BJ (cell line): ENCODE data around the gene LST1. TPM values are rescaled to one million over a fixed set of nuclear protein-coding genes. Genes with fewer than 3 reads are reported as not detected.
"Not testable (repeated sequence)": the region's sequence is repeated elsewhere in the genome, so short reads cannot be mapped to it uniquely, and the experiment has no call there.

Experiments
- CTCF ChIA-PET: fragments of 350-600 bp; formaldehyde crosslinking; extraction: SDS; loops from one replicate; lab custom pipeline; 2021; ENCODE audit warnings: antibody characterized with exemption, inconsistent platforms; lab: Yijun Ruan, JAX
- POLR2A ChIA-PET: fragments of 300-600 bp; sonication (Branson Sonifier 250); formaldehyde crosslinking; extraction: SDS; loops from one replicate; lab custom pipeline; 2021; ENCODE audit warnings: antibody characterized with exemption; lab: Charles Lee
- DNase-seq: peaks from one replicate; pipeline ENCODE4 v3.0.0-alpha.2; 2011; ENCODE audit warnings: low read depth
- H3K27me3 ChIP-seq: 2 replicates; pipeline ENCODE4 v1.6.0; 2011; ENCODE audit warnings: low read length; ENCODE audit not compliant: control insufficient read depth, insufficient read depth
- H3K36me3 ChIP-seq: 2 replicates; pipeline ENCODE4 v1.5.1; 2011; ENCODE audit warnings: low read length; ENCODE audit not compliant: control insufficient read depth, insufficient read depth
- H3K4me3 ChIP-seq: 2 replicates; pipeline ENCODE4 v1.5.1; 2011; ENCODE audit warnings: low read depth, mild to moderate bottlenecking, control low read depth, low read length
- polyA plus RNA-seq: library from polyadenylated mRNA; depleted of rRNA; stranded (reverse); fragments of >200 nt; gene quantifications from 2 replicates; pipeline ENCODE4 v1.2.3, GENCODE V29; 2011
- TF ChIP-seq, protein P1 (sequence below): IDR thresholded peaks from 2 replicates; pipeline ENCODE4 v1.5.1; 2011; ENCODE audit warnings: low read depth, mild to moderate bottlenecking, control low read depth, inconsistent platforms, low read length, moderate library complexity; ENCODE audit not compliant: insufficient read depth

Gene LST1
- polyA plus RNA-seq, 1 experiment = 0.42 TPM

DNA sequence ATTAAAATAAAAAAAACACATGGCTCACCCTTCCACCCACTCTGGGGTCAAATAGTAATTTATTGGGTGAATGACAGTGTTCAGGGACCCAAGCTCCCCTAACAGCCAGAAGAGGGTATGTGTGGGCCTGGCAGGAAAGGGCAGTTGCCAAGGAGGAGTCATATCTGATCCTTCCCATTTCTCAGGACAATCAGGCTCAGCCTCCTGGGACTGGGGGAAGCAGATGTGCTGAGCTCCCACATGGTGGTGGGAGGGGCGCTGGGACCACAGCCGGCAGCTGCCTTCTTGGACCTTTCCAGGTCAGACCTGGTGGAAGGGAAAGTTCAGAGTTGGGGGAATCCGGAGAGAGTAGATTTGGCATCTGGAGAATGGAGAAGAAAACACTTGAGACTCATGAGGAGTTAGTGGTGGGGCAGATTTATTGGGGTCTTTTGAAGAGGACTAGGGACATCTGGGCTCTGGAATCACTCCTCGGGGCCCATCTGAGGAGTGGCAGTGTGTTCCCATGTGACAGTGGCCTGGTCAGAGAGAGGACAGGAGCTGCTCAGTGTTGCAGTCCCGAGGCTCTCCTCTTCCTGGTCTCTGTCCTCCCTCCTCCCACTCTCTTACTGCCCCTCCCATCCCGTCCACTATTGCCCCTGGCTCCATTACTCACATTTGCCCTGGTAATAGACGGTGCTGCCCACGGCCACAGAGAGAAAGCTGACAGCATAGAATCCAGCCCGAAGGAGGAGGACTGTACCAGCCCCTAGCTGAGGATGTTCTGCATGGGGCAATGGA lies 3.0 kb downstream of the LST1 start:
- TF ChIP-seq, protein P1, sequence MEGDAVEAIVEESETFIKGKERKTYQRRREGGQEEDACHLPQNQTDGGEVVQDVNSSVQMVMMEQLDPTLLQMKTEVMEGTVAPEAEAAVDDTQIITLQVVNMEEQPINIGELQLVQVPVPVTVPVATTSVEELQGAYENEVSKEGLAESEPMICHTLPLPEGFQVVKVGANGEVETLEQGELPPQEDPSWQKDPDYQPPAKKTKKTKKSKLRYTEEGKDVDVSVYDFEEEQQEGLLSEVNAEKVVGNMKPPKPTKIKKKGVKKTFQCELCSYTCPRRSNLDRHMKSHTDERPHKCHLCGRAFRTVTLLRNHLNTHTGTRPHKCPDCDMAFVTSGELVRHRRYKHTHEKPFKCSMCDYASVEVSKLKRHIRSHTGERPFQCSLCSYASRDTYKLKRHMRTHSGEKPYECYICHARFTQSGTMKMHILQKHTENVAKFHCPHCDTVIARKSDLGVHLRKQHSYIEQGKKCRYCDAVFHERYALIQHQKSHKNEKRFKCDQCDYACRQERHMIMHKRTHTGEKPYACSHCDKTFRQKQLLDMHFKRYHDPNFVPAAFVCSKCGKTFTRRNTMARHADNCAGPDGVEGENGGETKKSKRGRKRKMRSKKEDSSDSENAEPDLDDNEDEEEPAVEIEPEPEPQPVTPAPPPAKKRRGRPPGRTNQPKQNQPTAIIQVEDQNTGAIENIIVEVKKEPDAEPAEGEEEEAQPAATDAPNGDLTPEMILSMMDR = no peak
- DNase-seq = no peak
- ChIA-PET POLR2A (interaction anchor here (0.7 kb wide), 1 partner anchor 25 kb away, joined by 3 read pairs; no protein-coding TSS in a partner anchor), CTCF (interaction anchor here (1.1 to 15.5 kb wide), 4 partner anchors 8 to 41 kb away, joined by 3 to 182 read pairs (median 84); partner anchors contain the start of genes ATP6V1G2, NCR3 and NFKBIL1)
- no peak overlapping the region for H3K4me3 ChIP-seq
- no peaks in the 10 kb centered on the region for H3K27me3 ChIP-seq
- H3K36me3 ChIP-seq = no peaks in the 10 kb centered on the region

DNA sequence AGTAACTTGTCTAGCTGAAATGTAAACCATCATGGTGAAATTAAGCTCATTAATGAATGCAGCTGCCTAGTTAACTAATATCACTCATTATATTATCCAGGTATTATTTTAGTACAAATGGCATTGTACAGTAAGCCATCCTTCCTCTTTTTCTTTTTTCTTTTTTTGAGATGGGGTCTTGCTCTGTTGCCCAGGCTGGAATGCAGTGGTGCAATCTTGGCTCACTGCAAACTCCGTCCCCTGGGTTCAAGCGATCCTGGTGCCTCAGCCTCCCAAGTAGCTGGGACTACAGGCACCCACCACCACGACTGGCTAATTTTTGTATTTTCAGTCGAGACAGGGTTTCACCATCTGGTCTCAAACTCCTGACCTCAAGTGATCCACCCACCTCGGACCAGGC lies 4.6 kb downstream of the LST1 start:
- CTCF ChIA-PET = interaction anchor here (0.8 to 15.5 kb wide), 3 partner anchors 8 to 43 kb away, joined by 4 to 156 read pairs (median 12); partner anchors contain the start of genes ATP6V1G2 and NFKBIL1
- POLR2A ChIA-PET, H3K27me3 ChIP-seq, DNase-seq, H3K36me3 ChIP-seq, H3K4me3 ChIP-seq: not testable (repeated sequence)

GRCh38 chr6:31592396-31592771 lies 6.3 kb downstream of the LST1 start:
- ChIA-PET POLR2A (no interaction called here), CTCF (interaction anchor here (1.3 to 11.7 kb wide), 3 partner anchors 8 to 98 kb away, joined by 5 to 433 read pairs (median 182); partner anchors contain the start of genes ATP6V1G2, DDX39B, LST1 and LTB)
- no peaks in the 10 kb centered on the region for H3K36me3 ChIP-seq
- no peak overlapping the region for H3K4me3 ChIP-seq
- DNase-seq = no peak
- H3K27me3 ChIP-seq = no peaks in the 10 kb centered on the region
- TF ChIP-seq, protein P1 = no peak

DNA sequence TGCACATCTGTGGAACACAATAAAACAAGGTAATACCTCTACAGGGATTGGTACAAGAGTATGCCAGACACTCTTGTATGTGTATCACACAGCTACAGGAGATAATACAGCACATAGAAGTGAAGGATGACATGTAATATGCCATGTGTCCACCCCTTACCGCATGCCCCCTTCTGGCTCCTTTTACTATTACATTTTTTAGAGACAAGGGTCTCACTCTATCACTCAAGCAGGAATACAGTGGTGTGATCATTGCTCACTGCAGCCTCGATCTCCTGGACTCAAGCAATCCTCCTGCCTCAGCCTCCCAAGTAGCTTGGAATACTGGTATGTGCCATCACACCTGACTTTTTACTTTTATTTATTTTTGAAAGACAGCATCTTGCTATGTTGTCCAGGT lies 10.9 kb downstream of the LST1 start:
- Histone ChIP-seq H3K36me3 (no peaks in the 10 kb centered on the region), H3K4me3 (no peak overlapping the region), H3K27me3 (no peaks in the 10 kb centered on the region)
- no peak for DNase-seq
- TF ChIP-seq, protein P1 = peak; percentile 37
- ChIA-PET CTCF (interaction anchor here (1.0 to 11.7 kb wide), 10 partner anchors 13 to 103 kb away, joined by 4 to 433 read pairs (median 32); partner anchors contain the start of genes ATP6V1G2, DDX39B, LST1 and LTB), POLR2A (no interaction called here)

- ChIA-PET CTCF (interaction anchor here (1.1 to 1.8 kb wide), 4 partner anchors 9 to 60 kb away, joined by 3 to 8 read pairs (median 5); partner anchors contain the start of genes ATP6V1G2 and NFKBIL1), POLR2A (no interaction called here)
- TF ChIP-seq, protein P1 = no peak
- Histone ChIP-seq H3K4me3 (no peak overlapping the region), H3K27me3 (no peaks in the 10 kb centered on the region), H3K36me3 (no peaks in the 10 kb centered on the region)
- no peak for DNase-seq
These were observed 21.2 kb downstream of the LST1 start for GRCh38 chr6:31607317-31607716.
